GM19193 (cell line): Measurements from ENCODE around the gene ACTA2.

Experiments used
- POLR2A ChIP-seq: IDR thresholded peaks from 4 replicates; pipeline ENCODE4 v1.6.1; 2011; ENCODE audit not compliant: insufficient read depth, insufficient read length; ENCODE audit errors: extremely low read depth

Gene ACTA2

DNA sequence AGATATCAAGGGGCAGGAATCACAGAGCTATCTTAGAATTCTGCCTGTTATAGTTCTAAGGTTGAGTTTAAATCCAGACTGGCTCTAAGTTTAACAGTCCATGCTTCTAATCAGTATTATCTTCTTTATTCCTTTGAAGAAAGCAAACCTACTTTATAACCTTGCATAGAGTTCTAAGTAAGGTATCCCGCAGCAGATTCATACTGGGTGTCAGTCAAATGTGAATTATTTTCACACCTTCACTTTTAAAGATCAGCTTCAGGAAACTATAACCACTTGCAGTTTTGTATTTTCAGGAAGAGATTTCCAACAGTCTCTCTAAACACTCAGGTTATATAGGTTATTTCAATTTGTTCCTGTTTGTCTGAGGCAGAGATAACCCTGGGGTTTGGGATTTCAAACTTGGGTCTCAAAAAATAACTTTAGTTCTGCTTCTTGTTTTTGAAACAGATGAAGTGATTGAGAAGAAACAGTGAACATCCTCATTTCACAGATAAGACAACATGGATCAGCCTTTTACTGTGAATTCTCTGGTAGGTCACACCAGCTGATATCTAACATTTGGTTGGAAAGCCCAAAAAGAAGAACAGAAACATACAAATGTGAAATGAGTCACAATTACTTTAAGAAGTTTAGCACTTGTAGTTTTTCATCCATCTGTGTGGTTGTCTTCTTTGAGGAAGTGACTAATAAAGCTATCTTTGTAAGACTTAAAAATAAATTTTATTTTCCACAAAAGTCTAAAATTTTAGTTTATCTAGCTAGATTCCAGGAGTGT is 51.2 kb downstream of the ACTA2 start:
- TF ChIP-seq POLR2A: no peak

DNA sequence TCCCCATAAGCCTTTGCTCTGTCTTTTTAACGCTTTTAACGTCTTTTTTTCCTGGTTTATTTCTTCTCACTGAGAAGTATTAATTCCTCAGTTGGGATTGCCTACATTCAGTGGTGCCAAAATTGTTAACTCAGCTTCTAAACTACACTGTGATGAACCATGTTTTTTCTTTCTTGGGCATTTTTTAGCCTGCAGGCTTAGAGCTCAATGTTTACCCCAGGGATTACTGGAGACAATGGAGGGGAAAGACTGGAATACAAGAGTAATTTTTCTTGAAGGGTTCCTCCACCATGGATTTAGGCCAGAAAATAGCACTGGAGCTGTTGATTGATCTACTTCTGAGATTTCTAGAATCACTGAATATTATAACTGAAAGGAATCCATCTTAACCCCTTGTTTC is 52.7 kb downstream of the ACTA2 start:
- TF ChIP-seq POLR2A: no peak

DNA sequence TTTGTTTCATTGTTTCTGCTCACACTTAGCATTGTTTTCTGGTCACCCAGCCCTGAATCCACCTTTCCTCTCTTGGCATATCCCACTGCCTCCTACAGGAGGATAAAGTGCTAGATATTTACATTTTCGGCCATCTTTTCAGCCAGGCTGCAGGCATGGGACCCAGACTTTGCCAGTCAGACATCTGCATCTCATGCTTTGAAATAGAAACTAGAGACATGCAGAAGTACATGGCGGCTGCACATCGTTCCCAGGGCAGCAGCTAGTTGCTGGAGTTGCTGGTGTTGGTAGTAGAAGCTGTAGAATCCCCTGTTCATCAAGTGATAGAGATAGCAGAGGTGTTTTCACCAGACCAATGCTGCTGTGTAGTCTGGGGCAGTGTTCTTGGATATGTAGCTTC is 53.8 kb downstream of the ACTA2 start:
- TF ChIP-seq POLR2A: no peak

DNA sequence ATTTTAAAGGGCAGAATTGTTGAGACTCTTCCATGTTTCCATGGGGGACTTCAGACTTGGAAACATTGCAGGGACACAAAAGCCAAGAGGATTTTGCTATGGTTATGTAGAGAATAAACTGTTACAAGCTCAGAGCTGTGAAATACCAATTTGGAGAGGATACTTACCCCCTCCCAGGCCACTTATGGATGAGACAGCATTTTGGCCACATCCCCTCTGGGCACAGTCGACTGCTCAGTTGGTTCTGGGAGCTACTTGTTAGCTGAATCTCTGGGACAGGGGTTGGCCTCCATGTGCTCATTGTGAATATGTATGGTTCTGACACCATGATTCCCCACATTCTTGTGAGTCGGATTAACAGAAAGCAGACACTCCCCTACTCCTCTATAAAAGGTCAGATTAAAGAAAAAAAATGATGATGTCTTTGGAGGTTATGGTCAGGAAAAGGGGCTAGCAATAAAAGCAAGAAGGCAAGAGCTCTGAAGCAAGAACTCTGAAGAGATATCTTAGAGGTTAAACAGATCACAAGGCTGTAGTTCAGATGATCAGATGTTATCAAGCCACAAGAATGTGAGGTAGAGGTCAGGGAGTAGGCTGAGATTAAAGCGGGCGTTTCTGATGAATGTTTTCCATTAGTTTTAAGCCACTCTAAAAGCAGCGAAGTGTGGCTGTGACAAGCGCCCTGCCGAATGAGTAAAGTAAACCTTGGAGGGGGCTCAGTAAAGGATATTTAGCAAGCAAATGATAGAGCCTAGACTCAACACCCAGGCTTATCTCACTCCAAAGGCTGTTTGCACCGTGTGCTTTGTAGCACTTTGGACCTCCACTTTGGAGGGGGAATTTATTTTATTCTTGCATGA is 55.3 kb downstream of the ACTA2 start:
- no peak for TF ChIP-seq POLR2A

DNA sequence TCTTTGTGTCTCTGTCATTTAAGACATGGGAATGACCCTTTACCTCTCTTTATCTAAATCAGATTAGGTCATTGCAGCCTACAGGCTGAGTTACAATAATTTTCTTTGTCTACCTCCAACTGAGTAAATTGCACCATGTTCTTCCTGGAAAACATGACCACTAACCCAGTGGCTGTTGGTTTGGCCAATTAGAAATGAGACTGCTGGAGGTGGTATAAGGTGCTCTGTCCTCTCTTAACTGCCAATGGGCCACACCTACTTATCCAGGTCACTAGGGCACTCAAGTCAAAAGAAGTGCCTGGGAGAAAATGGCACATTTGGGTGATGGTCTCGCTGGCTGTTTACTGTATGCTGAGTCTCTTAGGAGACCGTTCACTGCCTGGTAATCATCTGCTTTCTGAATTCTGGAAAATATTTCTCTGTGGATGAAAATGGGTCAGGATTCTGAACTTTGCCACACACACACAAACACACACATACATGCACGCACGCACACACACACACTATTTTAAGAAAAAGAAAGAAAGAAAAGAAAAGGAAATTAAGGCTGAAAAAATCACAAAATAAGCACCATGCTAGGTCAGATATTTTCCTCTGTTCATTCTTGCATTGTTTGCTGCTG is 56.1 kb downstream of the ACTA2 start:
- no peak for TF ChIP-seq POLR2A

DNA sequence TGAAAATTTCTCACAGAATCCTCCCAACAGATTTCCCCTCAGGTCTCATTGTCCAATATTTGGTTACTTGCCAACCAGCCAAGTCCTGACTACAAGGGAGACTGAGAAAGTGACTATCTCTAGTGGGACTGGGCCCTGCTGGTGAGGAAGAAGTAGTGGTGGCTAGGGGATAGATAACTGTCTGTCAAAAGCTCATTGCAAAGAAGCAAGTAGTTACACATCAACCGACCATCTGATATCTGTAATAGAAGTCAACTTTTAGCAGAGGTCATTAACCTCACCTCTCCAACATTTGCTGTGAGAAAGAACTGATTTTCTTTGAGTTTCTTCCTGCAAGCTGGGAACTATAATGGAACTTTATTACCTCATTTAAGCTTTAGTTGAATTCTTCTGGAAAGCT is 57.3 kb downstream of the ACTA2 start:
- no peak for TF ChIP-seq POLR2A

DNA sequence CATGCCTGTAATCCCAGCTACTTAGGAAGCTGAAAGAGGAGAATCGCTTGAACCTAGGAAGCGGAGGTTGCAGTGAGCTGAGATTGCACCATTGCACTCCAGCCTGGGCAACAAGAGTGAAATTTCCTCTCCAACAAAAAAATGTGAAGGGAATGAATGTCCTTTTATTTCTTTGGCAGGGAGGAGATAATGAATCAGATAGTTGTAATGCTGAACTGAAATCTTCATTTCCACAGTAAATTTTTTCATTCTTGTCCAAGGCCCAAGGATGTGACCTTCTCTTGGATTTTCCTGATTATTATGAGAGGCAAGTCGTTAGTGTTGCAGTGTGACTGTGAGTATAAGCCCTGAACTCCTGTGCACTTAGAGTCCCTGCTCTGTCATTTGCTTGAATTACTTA is 59.0 kb downstream of the ACTA2 start:
- no peak for TF ChIP-seq POLR2A

DNA sequence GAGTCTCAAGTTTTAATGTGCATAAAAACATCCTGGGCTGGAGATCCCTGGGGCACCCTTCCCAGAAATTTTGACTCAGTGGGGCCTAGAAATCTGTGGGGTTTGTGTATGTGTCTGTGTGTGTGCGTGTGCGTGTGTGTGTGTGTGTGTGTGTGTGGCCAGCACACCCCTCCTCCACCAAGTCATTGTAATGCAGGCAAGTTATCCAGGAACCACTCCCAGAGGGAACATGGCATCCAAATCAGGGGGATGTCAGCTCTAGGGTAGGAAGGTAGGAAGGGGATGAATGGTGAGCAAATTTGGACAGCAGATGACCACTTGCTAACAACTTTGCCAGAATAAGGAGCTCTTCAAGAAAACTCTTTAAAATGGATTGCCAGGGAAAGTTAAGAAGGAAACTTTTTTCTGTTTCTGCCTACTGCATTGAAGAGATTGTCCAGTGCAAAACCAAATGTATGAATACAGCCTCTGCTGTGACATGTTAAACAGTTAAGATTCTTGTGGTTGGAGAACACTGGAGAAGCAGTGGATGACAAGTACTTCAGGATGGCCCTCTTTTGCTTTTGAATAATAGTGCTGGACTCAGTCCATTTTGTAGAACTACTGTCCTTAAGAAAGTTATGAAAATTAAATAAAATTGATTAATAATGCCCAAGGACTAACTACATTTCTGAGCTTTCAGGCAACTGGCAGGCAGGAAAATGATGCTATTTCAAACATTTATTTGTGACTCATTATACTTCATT is 60.2 kb downstream of the ACTA2 start:
- TF ChIP-seq POLR2A: no peak

DNA sequence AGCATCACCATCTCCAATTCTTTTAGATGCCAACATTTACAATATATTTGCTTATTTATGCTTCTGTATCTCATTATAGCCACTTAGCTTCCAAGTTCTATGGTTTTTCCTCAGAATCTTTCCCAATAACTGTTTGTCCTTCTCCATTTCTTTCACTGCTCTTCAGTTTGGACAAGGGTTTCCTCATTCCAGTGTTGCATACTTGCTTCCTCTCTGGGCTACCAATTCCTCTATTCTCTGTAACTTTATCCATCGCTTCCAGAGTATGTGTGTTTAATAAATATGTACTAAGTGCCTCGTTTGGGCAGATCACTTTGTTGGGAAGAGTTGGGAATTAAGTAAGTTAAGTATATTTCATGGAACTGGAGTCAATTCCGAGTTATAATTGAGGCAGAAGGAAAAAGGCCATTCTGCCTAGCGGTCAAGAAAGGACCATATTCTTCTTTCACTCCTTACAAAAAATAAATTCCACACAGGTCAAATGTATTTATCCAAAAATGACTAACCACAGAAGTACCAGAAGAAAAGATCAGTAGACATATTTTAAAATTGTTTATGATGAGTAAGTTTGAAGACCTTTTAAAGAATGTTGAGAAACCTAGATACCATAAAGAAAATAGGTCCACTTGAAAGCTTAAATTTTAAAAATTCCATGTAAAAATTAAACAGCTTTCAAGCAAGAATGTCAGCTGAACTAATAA is 61.7 kb downstream of the ACTA2 start:
- TF ChIP-seq POLR2A: no peak

DNA sequence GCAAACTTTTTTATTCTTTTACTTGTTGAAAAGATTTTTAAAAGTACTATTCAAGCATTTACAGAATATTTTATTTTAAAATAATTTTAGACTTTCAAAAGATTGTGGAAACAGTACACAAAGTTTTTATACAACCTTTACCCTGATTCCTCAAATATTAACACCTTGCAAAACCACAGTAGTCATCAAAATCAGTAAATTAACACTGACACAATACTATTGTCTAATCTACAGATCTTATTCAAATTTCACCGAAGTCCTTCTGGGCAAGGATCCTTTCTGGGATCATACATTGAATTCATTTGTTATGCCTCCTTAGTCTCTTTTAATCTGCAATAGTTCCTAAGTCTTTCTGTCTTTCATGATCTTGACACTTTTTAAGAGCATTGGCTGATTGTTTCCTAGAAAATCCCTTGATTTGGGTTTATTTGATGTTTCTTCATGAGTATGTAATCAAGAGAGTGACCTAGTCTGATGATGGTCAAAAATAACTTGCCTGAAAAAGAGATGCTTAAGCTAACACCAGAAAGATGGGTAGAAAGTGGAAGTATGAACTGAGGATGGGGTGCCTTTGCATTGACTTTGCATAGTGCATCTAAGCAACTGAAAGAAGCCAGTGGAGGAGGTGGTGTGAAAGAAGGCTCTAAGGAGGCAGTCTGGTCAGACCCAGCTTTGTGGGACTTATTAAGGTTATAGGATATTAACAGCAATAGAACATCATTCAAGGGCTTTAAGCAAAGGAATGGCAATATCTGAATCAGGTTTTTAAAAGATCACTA is 62.8 kb downstream of the ACTA2 start:
- TF ChIP-seq POLR2A: no peak

DNA sequence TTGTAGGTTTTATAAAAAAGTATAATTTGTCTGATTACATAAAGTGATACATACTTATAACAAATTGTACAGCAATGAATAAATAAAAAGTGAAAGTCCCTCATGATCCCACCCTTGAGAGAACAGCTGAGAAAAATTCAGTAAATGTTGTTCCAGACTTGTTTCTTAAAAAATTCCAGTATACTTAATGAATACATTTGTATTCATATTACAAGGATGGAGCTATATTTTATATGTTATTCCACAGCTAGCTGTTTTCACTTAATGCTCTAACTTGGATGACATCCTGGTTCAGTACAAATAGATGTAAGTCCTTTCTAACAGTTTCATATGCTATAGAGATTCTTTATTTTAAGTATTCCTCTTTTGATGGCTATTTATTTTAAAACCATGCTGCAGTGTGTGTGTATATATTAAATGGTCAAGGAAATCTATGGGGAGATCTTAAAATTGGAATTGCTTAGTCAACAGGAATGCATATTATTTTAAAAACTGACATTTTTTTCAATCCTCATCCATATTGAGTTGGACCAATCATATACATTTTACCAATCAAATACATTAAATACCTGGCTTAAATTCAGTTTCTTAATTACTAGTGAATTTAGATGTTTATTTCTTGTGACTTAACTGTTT is 63.6 kb downstream of the ACTA2 start:
- no peak for TF ChIP-seq POLR2A

DNA sequence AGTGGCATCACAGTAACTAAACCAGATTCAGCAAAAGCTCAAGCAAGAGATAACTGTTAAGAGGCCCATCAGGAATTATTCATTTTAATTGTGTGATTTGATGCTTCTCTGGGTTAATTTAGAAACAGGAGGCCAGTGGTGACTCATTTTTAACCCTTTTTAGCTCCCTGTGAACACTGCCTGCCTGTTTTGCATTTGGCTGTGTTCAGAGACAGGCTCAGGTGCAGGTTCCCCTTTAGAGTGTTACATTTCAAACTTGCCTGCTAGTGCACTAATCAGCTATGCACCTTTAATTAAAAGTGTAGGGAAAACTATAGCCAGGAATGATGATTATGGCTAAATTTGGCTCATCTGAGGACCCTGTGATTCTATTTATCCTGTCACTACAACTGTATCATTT is 66.0 kb downstream of the ACTA2 start:
- peak; percentile 27 for TF ChIP-seq POLR2A
